NCI-H1694 (cell line): ENCODE results near the gene HNRNPR.
A peak's percentile ranks its signal among the peaks of the same experiment; 100 is the strongest.

Source experiments
- DNase-seq: peaks from one replicate; lab custom pipeline; 2025; lab: John Stamatoyannopoulos, UW

HNRNPR gene

DNA sequence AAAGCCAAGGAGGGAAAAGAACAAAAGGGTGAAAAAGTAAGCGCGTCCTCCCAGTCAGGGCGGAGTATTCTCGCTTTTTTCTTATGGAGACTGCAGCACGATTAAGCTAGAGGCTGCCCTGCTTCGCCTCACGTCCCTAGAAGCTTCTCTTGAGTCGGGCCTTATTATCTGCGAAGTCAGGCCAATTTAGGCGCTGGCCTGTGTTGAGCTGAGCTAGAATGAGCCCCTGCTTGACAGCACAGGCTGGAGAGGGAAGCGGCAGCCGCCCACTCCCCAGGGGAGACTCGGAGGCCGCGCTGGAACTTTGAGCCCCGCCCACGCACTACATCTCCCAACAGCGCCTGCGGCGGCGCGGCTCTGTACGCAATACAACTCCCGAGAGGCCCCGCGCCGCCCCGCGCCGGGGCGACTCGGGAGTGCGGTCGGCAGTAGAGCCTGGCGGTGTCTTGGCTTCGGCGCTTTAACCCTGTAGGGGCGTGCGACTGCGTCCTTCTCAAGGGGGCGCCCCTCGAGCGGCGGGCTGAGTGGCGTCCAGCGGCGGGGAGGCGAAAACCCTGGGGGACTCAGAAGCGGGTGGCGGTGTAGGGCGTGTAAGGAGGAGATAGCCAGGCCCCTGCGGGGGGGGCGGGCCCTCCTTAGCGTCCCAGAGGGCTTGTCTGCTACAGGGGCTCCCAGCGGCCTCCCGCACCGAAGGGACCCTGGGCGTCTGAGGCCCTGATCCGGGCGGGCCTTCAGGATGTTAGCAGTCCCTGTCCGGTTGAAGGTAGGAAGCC is 24.7 kb upstream of the HNRNPR start:
- peak; percentile 78 for DNase-seq

GRCh38 chr1:23367791-23368561 is 23.9 kb upstream of the HNRNPR start:
- DNase-seq: peak; percentile 96

DNA sequence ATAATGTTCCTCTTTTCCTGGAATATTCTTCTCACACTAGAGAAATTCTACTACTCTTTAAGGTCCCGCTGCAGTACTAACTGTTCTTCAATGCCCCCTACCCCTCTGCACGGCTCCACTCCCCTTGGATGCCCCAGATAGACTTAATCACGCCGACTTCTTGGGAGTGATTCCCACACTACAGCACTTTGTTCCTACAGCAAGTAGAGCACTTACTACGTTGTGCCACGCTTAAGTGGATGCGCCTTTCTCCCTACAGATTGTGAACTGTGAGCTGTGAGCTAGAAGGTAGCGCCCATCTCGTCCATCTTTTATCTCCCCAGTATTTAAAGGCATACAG is 23.3 kb upstream of the HNRNPR start:
- no peak for DNase-seq

GRCh38 chr1:23366598-23366997 is 22.5 kb upstream of the HNRNPR start:
- DNase-seq: no peak

DNA sequence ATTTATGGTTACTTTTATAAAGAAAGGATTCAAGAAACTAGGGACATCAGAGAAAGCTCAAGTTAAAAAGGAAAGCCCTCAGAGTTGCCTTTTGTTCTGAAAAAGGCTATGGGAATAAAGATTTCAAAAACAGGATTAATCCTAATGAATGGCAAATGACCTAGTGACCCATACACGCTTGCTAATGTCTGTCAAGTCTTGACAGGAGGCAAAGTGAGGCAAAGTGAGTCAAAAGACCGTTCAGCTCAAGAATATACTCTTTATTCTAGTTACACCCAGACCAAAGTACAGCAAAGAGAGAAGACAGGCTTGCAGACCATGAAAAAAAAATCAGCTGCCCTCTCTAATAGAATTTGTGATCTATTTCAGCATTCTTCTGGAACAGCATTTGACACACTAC is 22.1 kb upstream of the HNRNPR start:
- DNase-seq: no peak

DNA sequence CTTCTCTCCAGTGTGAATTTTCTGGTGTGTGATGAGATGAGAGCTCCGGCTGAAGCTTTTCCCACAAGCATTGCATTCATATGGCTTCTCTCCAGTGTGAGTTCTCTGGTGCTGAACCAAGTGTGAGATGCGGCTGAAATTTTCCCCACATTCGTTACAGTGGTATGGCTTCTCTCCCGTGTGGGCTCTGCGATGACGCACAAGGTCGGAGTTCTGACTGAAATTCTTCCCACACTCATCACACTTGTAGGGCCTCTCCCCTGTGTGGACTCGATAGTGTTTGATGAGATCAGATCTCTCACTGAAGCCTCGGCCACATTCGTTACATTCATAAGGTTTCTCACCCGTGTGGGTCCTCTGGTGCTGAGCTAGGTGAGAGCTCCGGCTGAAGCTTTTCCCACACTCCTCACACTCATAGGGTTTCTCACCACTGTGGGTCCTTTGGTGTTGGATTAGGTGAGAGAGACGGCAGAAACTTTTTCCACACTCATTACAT is 18.2 kb upstream of the HNRNPR start:
- no peak for DNase-seq

- DNase-seq: no peak
These were observed 14.3 kb upstream of the HNRNPR start for GRCh38 chr1:23358310-23358875.

GRCh38 chr1:23357138-23357908 is 13.2 kb upstream of the HNRNPR start:
- DNase-seq: no peak

- no peak for DNase-seq
These were observed 12.5 kb upstream of the HNRNPR start for GRCh38 chr1:23356471-23357137.

DNA sequence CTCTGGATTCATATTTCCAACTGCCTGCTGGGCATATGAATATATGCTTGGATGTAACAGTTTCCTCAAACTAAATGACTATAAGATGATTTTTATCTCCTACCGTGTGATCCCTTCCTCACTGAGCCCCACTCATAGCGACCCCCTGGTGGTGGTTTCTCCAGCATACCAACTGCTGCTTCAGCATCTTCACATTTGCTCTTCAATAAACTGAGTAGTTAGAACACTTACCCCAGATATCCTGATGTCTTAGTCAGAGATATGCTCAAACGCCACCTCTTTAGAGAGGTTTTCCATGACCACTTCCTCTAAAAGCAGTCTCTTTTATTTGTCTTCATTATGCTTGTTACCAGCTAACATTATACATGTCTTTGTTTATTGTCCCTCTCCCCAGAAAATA is 10.2 kb upstream of the HNRNPR start:
- DNase-seq: no peak

DNA sequence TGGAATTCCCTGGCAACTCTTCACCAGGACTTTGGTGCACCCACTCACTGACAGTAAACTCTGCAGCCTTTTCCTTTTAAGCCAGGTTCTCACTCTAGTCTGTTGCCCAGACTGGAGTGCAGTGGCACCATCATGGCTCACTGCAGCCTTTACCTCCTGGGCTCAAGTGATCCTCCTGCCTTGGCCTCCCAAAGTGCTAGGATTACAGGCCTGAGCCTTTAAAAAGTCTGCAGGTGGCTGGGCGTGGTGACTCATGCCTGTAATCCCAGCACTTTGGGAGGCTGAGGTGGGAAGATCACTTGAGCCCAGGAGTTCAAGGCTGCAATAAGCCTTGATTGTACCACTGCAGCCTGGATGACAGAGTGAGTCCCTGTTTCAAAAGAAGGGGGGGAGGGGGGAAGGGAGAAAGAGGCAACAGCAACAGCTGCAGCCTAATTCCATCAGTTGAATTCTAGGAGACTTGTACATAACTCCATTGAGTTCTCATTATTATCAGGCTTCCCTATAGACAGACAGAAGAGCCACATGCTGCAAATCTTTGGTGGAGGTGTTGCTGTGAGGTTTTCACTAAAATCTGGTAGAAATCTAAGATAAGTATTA is 8.1 kb upstream of the HNRNPR start:
- DNase-seq: no peak

GRCh38 chr1:23345920-23346319 is 1.8 kb upstream of the HNRNPR start:
- DNase-seq: no peak

GRCh38 chr1:23344987-23345472 is 946 bp upstream of the HNRNPR start:
- no peak for DNase-seq

GRCh38 chr1:23343221-23344110 is 618 bp downstream of the HNRNPR start:
- no peak for DNase-seq

GRCh38 chr1:23341931-23342692 is 2.0 kb downstream of the HNRNPR start:
- no peak for DNase-seq

DNA sequence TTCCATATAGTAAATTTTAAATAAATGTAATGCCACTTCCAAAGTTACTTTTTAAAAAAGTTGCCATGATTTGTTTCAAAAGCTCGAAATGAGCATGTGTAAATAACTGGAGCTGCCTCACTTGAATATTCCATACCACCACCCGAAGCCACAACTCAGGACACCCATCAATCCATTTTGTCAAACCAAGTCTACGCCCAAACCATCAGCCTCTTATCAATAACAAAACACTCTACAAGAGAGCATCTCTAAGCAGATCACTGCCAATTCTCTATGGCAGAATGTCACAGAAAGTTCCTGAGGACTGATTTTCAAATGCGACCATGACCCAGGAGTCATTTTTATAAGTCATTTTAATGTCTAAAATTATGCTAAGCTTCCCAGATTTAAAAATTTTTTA is 4.5 kb downstream of the HNRNPR start:
- no peak for DNase-seq

- DNase-seq: no peak
These were observed 6.2 kb downstream of the HNRNPR start for GRCh38 chr1:23337869-23338268.

DNA sequence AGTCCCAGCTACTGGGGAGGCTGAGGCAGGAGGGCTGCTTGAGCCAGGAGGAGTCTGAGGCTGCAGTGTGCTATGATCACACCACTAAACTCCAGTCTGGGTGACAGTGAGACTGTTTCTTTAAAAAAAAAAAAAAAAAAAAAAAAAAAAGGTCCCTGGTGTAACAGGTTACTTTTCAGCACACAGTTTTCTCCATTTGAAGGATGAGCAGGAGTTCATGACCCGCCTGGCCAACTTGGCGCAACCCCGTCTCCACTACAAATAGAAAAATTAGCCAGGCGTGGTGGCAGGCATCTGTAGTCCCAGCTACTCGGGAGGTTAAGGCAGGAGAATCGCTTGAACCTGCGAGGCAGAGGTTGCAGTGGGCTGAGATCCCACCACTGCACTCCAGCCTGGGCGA is 12.4 kb downstream of the HNRNPR start:
- DNase-seq: no peak

- DNase-seq: no peak
These were observed 13.2 kb downstream of the HNRNPR start for GRCh38 chr1:23330846-23331245.
